H1 (cell line): ENCODE measurements around the gene DYNAP. TPM values are rescaled to one million over a fixed set of nuclear protein-coding genes. Genes with fewer than 3 reads are reported as not detected.

Source experiments
- CTCF ChIA-PET: fragments of 300-600 bp; sonication (Branson Sonifier 250); formaldehyde crosslinking; loops from one replicate; lab custom pipeline; 2021; ENCODE audit not compliant: partially characterized antibody; lab: Charles Lee
- POLR2A ChIA-PET: fragments of 300-600 bp; sonication (Branson Sonifier 250); formaldehyde crosslinking; loops from one replicate; lab custom pipeline; 2021; ENCODE audit warnings: inconsistent platforms; ENCODE audit not compliant: partially characterized antibody; lab: Charles Lee
- DNase-seq, 2 experiments: peaks; one replicate each; pipeline versions ENCODE4 v3.0.0 to v3.0.0-alpha.2; 2010 to 2022; ENCODE audit warnings: low spot score in 2 of 2, low read depth in 1 of 2, mixed read lengths in 1 of 2
- FAIRE-seq: peaks from 2 replicates; lab custom pipeline; 2011; peaks lifted over from hg19 to GRCh38; lab: Jason Lieb, UNC
- H2AFZ ChIP-seq: 2 replicates; pipeline ENCODE4 v1.8.1; 2012; ENCODE audit warnings: low read length, inconsistent platforms
- H2AK5ac ChIP-seq: 2 replicates; pipeline ENCODE4 v1.6.1; 2013; ENCODE audit warnings: low read depth, low read length
- H2BK120ac ChIP-seq: replicated peaks from 2 replicates; pipeline ENCODE3; 2013; ENCODE audit warnings: low read depth, low read length, inconsistent platforms
- H2BK12ac ChIP-seq: 2 replicates; pipeline ENCODE4 v1.6.1; 2013; ENCODE audit warnings: low read depth, low read length
- H2BK15ac ChIP-seq: 2 replicates; pipeline ENCODE4 v1.6.1; 2013; ENCODE audit warnings: low read length
- H2BK20ac ChIP-seq: 2 replicates; pipeline ENCODE4 v1.6.1; 2013; ENCODE audit warnings: low read length
- H2BK5ac ChIP-seq: 2 replicates; pipeline ENCODE4 v1.6.1; 2013; ENCODE audit warnings: low read depth, low read length
- H3K14ac ChIP-seq: 2 replicates; pipeline ENCODE4 v1.6.1; 2013; ENCODE audit warnings: inconsistent platforms; ENCODE audit not compliant: insufficient read length
- H3K18ac ChIP-seq: 2 replicates; pipeline ENCODE4 v1.6.1; 2013; ENCODE audit warnings: low read length; ENCODE audit errors: extremely low read depth
- H3K23ac ChIP-seq: 2 replicates; pipeline ENCODE4 v1.6.1; 2013; ENCODE audit warnings: inconsistent platforms; ENCODE audit not compliant: insufficient read length
- H3K23me2 ChIP-seq: 2 replicates; pipeline ENCODE4 v1.6.1; 2013; ENCODE audit warnings: low read depth, low read length
- H3K27ac ChIP-seq: 2 replicates; pipeline ENCODE4 v1.6.1; 2011; ENCODE audit warnings: low read depth, low read length, inconsistent platforms
- H3K27me3 ChIP-seq, 4 experiments: replicated peaks in 1 of 4; 1 replicate in 1 of 4; 2 replicates in 3 of 4; pipeline versions ENCODE4 v1.6.1 to v1.8.1; 2011 to 2013; ENCODE audit warnings: low read length in 3 of 4, mild to moderate bottlenecking in 3 of 4, inconsistent platforms in 2 of 4, mixed read lengths in 2 of 4, moderate library complexity in 1 of 4; ENCODE audit not compliant: control insufficient read depth in 3 of 4, insufficient read depth in 3 of 4; ENCODE audit errors: extremely low read depth in 1 of 4
- H3K36me3 ChIP-seq, 4 experiments: 2 replicates each; pipeline versions ENCODE4 v1.6.1 to v1.8.1; 2011 to 2013; ENCODE audit warnings: mild to moderate bottlenecking in 4 of 4, low read length in 3 of 4, moderate library complexity in 2 of 4, control low read depth in 1 of 4, inconsistent platforms in 1 of 4; ENCODE audit not compliant: insufficient read depth in 4 of 4, control insufficient read depth in 2 of 4
- H3K4ac ChIP-seq: replicated peaks from 2 replicates; pipeline ENCODE3; 2013; ENCODE audit warnings: low read length, low read depth, mixed read lengths, inconsistent platforms; ENCODE audit not compliant: insufficient read length
- H3K4me1 ChIP-seq, 4 experiments: replicated peaks in 1 of 4; 1 replicate in 1 of 4; 2 replicates in 3 of 4; pipeline versions ENCODE4 v1.6.1 to v1.8.1; 2011 to 2013; ENCODE audit warnings: low read length in 3 of 4, inconsistent platforms in 2 of 4, mixed read lengths in 1 of 4; ENCODE audit not compliant: insufficient read depth in 4 of 4, control insufficient read depth in 3 of 4
- H3K4me2 ChIP-seq, 2 experiments: 2 replicates each; pipeline versions ENCODE4 v1.6.1 to v1.8.1; 2011 to 2013; ENCODE audit warnings: low read depth in 2 of 2, low read length in 2 of 2, control low read depth in 1 of 2, inconsistent platforms in 1 of 2, mild to moderate bottlenecking in 1 of 2; ENCODE audit not compliant: insufficient read depth in 1 of 2
- H3K4me3 ChIP-seq, 4 experiments: fragments of 200-600, 300-600 bp in 1 of 4; sonication (generic), shearing (Covaris generic), sonication (Bioruptor Twin) in 1 of 4; 2 replicates each; pipeline versions ENCODE4 v1.5.1 to v1.8.1; 2011 to 2016; ENCODE audit warnings: low read length in 4 of 4, low read depth in 3 of 4, control low read depth in 2 of 4, inconsistent platforms in 2 of 4, mild to moderate bottlenecking in 2 of 4, mixed read lengths in 1 of 4, moderate library complexity in 1 of 4; ENCODE audit not compliant: insufficient read depth in 2 of 4; ENCODE audit errors: extremely low read depth in 1 of 4
- H3K56ac ChIP-seq: replicated peaks from 2 replicates; pipeline ENCODE3; 2013; ENCODE audit warnings: low read depth, mild to moderate bottlenecking, mixed read lengths, low read length, inconsistent platforms; ENCODE audit not compliant: insufficient read length
- H3K79me1 ChIP-seq: 2 replicates; pipeline ENCODE4 v1.6.1; 2013; ENCODE audit warnings: low read depth, low read length, control low read depth
- H3K79me2 ChIP-seq, 2 experiments: 2 replicates each; pipeline versions ENCODE4 v1.6.1 to v1.8.1; 2012 to 2013; ENCODE audit warnings: low read length in 2 of 2, mild to moderate bottlenecking in 2 of 2, inconsistent platforms in 1 of 2; ENCODE audit not compliant: insufficient read depth in 2 of 2, control insufficient read depth in 1 of 2
- H3K9ac ChIP-seq, 4 experiments: replicated peaks in 1 of 4; 1 replicate in 1 of 4; 2 replicates in 3 of 4; pipeline versions ENCODE4 v1.6.1 to v1.8.1; 2011 to 2013; ENCODE audit warnings: low read depth in 3 of 4, low read length in 3 of 4, control low read depth in 2 of 4, mild to moderate bottlenecking in 2 of 4, moderate library complexity in 2 of 4, inconsistent platforms in 1 of 4; ENCODE audit errors: extremely low read depth in 1 of 4
- H3K9me3 ChIP-seq, 2 experiments: 2 replicates each; pipeline versions ENCODE4 v1.6.1 to v1.8.1; 2012 to 2013; ENCODE audit warnings: mild to moderate bottlenecking in 2 of 2, moderate library complexity in 2 of 2, control low read depth in 1 of 2, inconsistent platforms in 1 of 2, low read depth in 1 of 2, low read length in 1 of 2, mixed read lengths in 1 of 2; ENCODE audit not compliant: insufficient read depth in 2 of 2
- H4K20me1 ChIP-seq, 2 experiments: replicated peaks in 1 of 2; 2 replicates each; pipeline versions ENCODE3 to v1.8.1; 2011 to 2013; ENCODE audit warnings: inconsistent platforms in 2 of 2, low read length in 2 of 2, mild to moderate bottlenecking in 1 of 2; ENCODE audit not compliant: insufficient read depth in 2 of 2, control insufficient read depth in 1 of 2
- H4K5ac ChIP-seq: 2 replicates; pipeline ENCODE4 v1.6.1; 2013; ENCODE audit warnings: low read length, low read depth, mixed read lengths, inconsistent platforms; ENCODE audit not compliant: insufficient read length
- H4K8ac ChIP-seq: 2 replicates; pipeline ENCODE4 v1.8.0; 2013; ENCODE audit warnings: mild to moderate bottlenecking, moderate library complexity, low read length, inconsistent platforms; ENCODE audit not compliant: insufficient read depth; ENCODE audit errors: extremely low read depth
- H4K91ac ChIP-seq: replicated peaks from 2 replicates; pipeline ENCODE3; 2013; ENCODE audit warnings: low read length, mixed read lengths, inconsistent platforms; ENCODE audit not compliant: insufficient read length
- ATF2 ChIP-seq: IDR thresholded peaks from 2 replicates; pipeline ENCODE4 v1.6.1; 2012; ENCODE audit warnings: low read length, inconsistent platforms
- BRCA1 ChIP-seq: IDR thresholded peaks from 2 replicates; pipeline ENCODE4 v1.6.1; 2012; ENCODE audit warnings: low read depth, low read length, improper control_type of control experiment
- CBX8 ChIP-seq: fragments of 300-800, 300-1000 bp; sonication (generic); IDR thresholded peaks from 2 replicates; pipeline ENCODE4 v1.7.1; 2016; ENCODE audit warnings: low read depth, low read length, borderline replicate concordance
- FOSL1 ChIP-seq: IDR thresholded peaks from 2 replicates; pipeline ENCODE4 v1.6.1; 2011; ENCODE audit warnings: mild to moderate bottlenecking, low read depth, low read length, moderate library complexity; ENCODE audit not compliant: insufficient read depth
- KDM5A ChIP-seq: fragments of 200-600 bp; IDR thresholded peaks from 2 replicates; pipeline ENCODE4 v1.7.1; 2012; ENCODE audit warnings: mild to moderate bottlenecking, low read length, inconsistent platforms, mixed read lengths
- MAX ChIP-seq: IDR thresholded peaks from 2 replicates; pipeline ENCODE4 v1.6.1; 2012; ENCODE audit warnings: inconsistent platforms
- NRF1 ChIP-seq: IDR thresholded peaks from 2 replicates; pipeline ENCODE4 v1.6.1; 2011; ENCODE audit warnings: mild to moderate bottlenecking, low read depth, low read length, improper control_type of control experiment
- POU5F1 ChIP-seq: IDR thresholded peaks from 2 replicates; pipeline ENCODE4 v1.6.1; 2011; ENCODE audit warnings: low read depth, mild to moderate bottlenecking, low read length, moderate library complexity
- SIRT6 ChIP-seq: IDR thresholded peaks from one replicate; pipeline ENCODE4 v1.7.1; 2012; ENCODE audit warnings: low read length, inconsistent platforms
- polyA plus RNA-seq, 7 experiments: library from polyadenylated mRNA; depleted of rRNA in 3 of 7; stranded (reverse) in 5 of 7; unstranded in 2 of 7; fragments of >200 nt in 5 of 7; fragments of 200-250 nt in 2 of 7; gene quantifications; 1 replicate in 5 of 7; 2 replicates in 1 of 7; 4 replicates in 1 of 7; pipeline versions ENCODE4 v1.2.1 to v1.2.3, GENCODE V29; 2011 to 2013; ENCODE audit warnings: missing spikeins in 2 of 7, mixed read lengths in 2 of 7
- total RNA-seq: library from RNA; stranded (reverse); fragmentation: NEBNext Ultra II Directional; extraction: Animal tissue kit (Norgen Biotek cat#: 25700); gene quantifications from 2 replicates; pipeline ENCODE4 v1.2.1, GENCODE V29; 2021
- TF ChIP-seq, protein P1 (sequence below): IDR thresholded peaks from 2 replicates; pipeline ENCODE4 v1.6.1; 2012; ENCODE audit warnings: inconsistent platforms

Gene DYNAP
- total and polyA plus RNA-seq, 2 of the 8 experiments (the other 6 are each of a cell fraction or from before 2014, with no cell fraction given), result 0.22 to 1.5 TPM

DNA sequence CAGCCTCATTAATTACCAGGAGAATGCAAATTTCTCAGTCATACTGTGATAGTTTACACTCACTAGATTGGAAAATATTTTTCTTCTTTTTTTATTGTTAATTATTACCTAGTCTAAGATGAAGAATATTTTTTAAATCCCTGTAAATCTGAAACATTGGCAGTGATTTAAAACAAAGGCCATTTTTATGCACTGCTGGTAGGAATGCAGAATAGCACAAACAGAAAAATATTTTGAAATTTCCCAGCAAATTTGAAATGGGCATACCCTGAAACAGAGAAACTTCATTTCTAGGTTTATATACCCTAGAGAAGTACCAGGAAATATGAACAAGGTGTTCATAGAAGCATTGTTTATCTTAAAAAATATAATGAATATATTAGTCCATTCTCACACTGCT is 31.0 kb downstream of the DYNAP start:
- Histone ChIP-seq H3K27me3 (no peaks in the 10 kb centered on the region), H3K4ac (no peak overlapping the region), H4K91ac (no peak overlapping the region), H3K9ac (no peak overlapping the region), H4K5ac (no peak overlapping the region), H2AK5ac (no peak overlapping the region), H2BK120ac (no peak overlapping the region), H2BK15ac (no peak overlapping the region), H3K23me2 (no peaks in the 10 kb centered on the region), H3K4me3 (no peak overlapping the region), H3K27ac (no peak overlapping the region), H3K23ac (no peak overlapping the region), H3K79me1 (no peaks in the 10 kb centered on the region), H2BK20ac (no peak overlapping the region), H3K79me2 (no peaks in the 10 kb centered on the region), H3K14ac (no peak overlapping the region), H2AFZ (no peak overlapping the region), H2BK5ac (no peak overlapping the region), H3K36me3 (peaks cover 0 to 4% (median 1%) of the 10 kb centered on the region in 4 experiments; a peak in 3 of 8 replicates), H4K8ac (no peak overlapping the region), H3K18ac (no peak overlapping the region), H4K20me1 (no peaks in the 10 kb centered on the region), H2BK12ac (no peak overlapping the region), H3K9me3 (peaks cover 7 to 14% of the 10 kb centered on the region in 2 experiments), H3K4me1 (no peaks in the 10 kb centered on the region), H3K56ac (no peak overlapping the region), H3K4me2 (no peak overlapping the region)
- ChIA-PET POLR2A (no interaction called here), CTCF (no interaction called here)
- FAIRE-seq, result no peak
- TF ChIP-seq MAX (no peak), SIRT6 (no peak), POU5F1 (no peak), ATF2 (no peak), CBX8 (no peak), BRCA1 (no peak), KDM5A (no peak), FOSL1 (no peak), NRF1 (no peak)
- TF ChIP-seq, protein P1, sequence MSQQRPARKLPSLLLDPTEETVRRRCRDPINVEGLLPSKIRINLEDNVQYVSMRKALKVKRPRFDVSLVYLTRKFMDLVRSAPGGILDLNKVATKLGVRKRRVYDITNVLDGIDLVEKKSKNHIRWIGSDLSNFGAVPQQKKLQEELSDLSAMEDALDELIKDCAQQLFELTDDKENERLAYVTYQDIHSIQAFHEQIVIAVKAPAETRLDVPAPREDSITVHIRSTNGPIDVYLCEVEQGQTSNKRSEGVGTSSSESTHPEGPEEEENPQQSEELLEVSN, result no peak
- DNase-seq, result no peak
